ENCODE results near the gene NIPAL4.

NIPAL4 gene

GRCh38 chr5:157479166-157479565, 19.2 kb downstream of the NIPAL4 start:
- POLR2A ChIA-PET: no interaction called here
- H3K36me3 ChIP-seq (ENCODE audit: control insufficient read depth in 2 of 2, insufficient read depth in 1 of 2, low read length in 2 of 2): no peaks in the 10 kb centered on the region

GRCh38 chr5:157479612-157480510, 19.8 kb downstream of the NIPAL4 start:
- Histone ChIP-seq H3K36me3 (ENCODE audit: control insufficient read depth in 2 of 2, insufficient read depth in 1 of 2, low read length in 2 of 2) (no peaks in the 10 kb centered on the region), H3K4me3 (ENCODE audit: low read depth, low read length) (no peak overlapping the region), H3K27ac (ENCODE audit: extremely low read depth, low read depth, low read length) (no peak overlapping the region), H3K4me1 (ENCODE audit: control insufficient read depth, insufficient read depth, low read length) (no peaks in the 10 kb centered on the region), H3K9me3 (ENCODE audit: control insufficient read depth, insufficient read depth, low read depth, low read length) (no peaks in the 10 kb centered on the region)
- no peak for TF ChIP-seq TCF7L2 (IDR thresholded peaks at IDR 0.05; ENCODE audit: borderline replicate concordance, low read depth, low read length)
- TF ChIP-seq, protein P1, sequence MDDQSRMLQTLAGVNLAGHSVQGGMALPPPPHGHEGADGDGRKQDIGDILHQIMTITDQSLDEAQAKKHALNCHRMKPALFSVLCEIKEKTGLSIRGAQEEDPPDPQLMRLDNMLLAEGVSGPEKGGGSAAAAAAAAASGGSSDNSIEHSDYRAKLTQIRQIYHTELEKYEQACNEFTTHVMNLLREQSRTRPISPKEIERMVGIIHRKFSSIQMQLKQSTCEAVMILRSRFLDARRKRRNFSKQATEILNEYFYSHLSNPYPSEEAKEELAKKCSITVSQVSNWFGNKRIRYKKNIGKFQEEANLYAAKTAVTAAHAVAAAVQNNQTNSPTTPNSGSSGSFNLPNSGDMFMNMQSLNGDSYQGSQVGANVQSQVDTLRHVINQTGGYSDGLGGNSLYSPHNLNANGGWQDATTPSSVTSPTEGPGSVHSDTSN (CRISPR knock-in tag; IDR thresholded peaks at IDR 0.05): no peak
- TF ChIP-seq ZNF184 (tag by site-specific recombination; IDR thresholded peaks at IDR 0.05): no peak
- no peak for TF ChIP-seq ZBTB26 (tag by site-specific recombination; optimal IDR thresholded peaks at IDR 0.05)
- no peak for TF ChIP-seq ZNF292 (tag by site-specific recombination; IDR thresholded peaks at IDR 0.05; ENCODE audit: borderline replicate concordance, low read depth)
- no peak for TF ChIP-seq ZNF133 (tag by site-specific recombination; IDR thresholded peaks at IDR 0.05)
- TF ChIP-seq ZNF560 (tag by site-specific recombination; IDR thresholded peaks at IDR 0.05; ENCODE audit: borderline replicate concordance): no peak
- TF ChIP-seq ZNF248 (tag by site-specific recombination; IDR thresholded peaks at IDR 0.05): no peak
- TF ChIP-seq ZNF280C (tag by site-specific recombination; IDR thresholded peaks at IDR 0.05): no peak
- no peak for TF ChIP-seq ZNF785 (tag by site-specific recombination; IDR thresholded peaks at IDR 0.05)
- TF ChIP-seq ZBTB49 (tag by site-specific recombination; IDR thresholded peaks at IDR 0.05; ENCODE audit: low read depth): no peak
- TF ChIP-seq ZBTB21 (tag by site-specific recombination; IDR thresholded peaks at IDR 0.05): no peak
- no peak for TF ChIP-seq ZNF658 (tag by site-specific recombination; IDR thresholded peaks at IDR 0.05)
- POLR2A ChIA-PET: no interaction called here
- CTCF ChIA-PET: interaction anchor here (1.0 to 2.2 kb wide), 4 partner anchors 8 to 151 kb away, joined by 3 to 12 read pairs (median 5); no protein-coding TSS in a partner anchor

More at GRCh38 chr5:157479166-157479565, 19.2 kb downstream of the NIPAL4 start:
- TF ChIP-seq ZNF558 (tag by site-specific recombination; IDR thresholded peaks at IDR 0.05): no peak
- TF ChIP-seq KLF1 (tag by site-specific recombination; IDR thresholded peaks at IDR 0.05): no peak
- no peak for TF ChIP-seq ZNF585B (tag by site-specific recombination; IDR thresholded peaks at IDR 0.05)
- no peak for TF ChIP-seq ZNF501 (tag by site-specific recombination; IDR thresholded peaks at IDR 0.05)
- no peak for TF ChIP-seq ZNF404 (tag by site-specific recombination; IDR thresholded peaks at IDR 0.05)
- no peak for TF ChIP-seq ZNF350 (tag by site-specific recombination; IDR thresholded peaks at IDR 0.05)
- no peak for TF ChIP-seq HOXC10 (CRISPR knock-in tag; IDR thresholded peaks at IDR 0.05)
- no peak for TF ChIP-seq ZXDB (tag by site-specific recombination; IDR thresholded peaks at IDR 0.05)
- no peak for TF ChIP-seq WT1 (tag by site-specific recombination; IDR thresholded peaks at IDR 0.05)
- TF ChIP-seq ZNF248 (tag by site-specific recombination; IDR thresholded peaks at IDR 0.05): no peak
- TF ChIP-seq ZNF747 (tag by site-specific recombination; IDR thresholded peaks at IDR 0.05): no peak
- TF ChIP-seq ZNF302 (tag by site-specific recombination; IDR thresholded peaks at IDR 0.05; ENCODE audit: low read depth): no peak
- TF ChIP-seq, protein P2, sequence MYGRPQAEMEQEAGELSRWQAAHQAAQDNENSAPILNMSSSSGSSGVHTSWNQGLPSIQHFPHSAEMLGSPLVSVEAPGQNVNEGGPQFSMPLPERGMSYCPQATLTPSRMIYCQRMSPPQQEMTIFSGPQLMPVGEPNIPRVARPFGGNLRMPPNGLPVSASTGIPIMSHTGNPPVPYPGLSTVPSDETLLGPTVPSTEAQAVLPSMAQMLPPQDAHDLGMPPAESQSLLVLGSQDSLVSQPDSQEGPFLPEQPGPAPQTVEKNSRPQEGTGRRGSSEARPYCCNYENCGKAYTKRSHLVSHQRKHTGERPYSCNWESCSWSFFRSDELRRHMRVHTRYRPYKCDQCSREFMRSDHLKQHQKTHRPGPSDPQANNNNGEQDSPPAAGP (tag by site-specific recombination; IDR thresholded peaks at IDR 0.05): no peak
- TF ChIP-seq ZNF23 (tag by site-specific recombination; IDR thresholded peaks at IDR 0.05; ENCODE audit: borderline replicate concordance): no peak
- TF ChIP-seq KLF10 (tag by site-specific recombination; IDR thresholded peaks at IDR 0.05): no peak
- TF ChIP-seq ZNF211 (tag by site-specific recombination; IDR thresholded peaks at IDR 0.05; ENCODE audit: low read depth): no peak
- CTCF ChIA-PET: interaction anchor here (0.6 to 3.5 kb wide), 3 partner anchors 48 to 239 kb away, joined by 3 to 15 read pairs (median 4); no protein-coding TSS in a partner anchor
- Histone ChIP-seq H3K9me3 (ENCODE audit: control insufficient read depth, insufficient read depth, low read depth, low read length) (no peaks in the 10 kb centered on the region), H3K4me3 (ENCODE audit: low read depth, low read length) (no peak overlapping the region), H3K4me1 (ENCODE audit: control insufficient read depth, insufficient read depth, low read length) (no peaks in the 10 kb centered on the region), H3K27ac (ENCODE audit: extremely low read depth, low read depth, low read length) (no peak overlapping the region)
